Umbilical cord (tissue), 2 donors: Measurements from ENCODE around the gene MSI2. TPM values are rescaled to one million over a fixed set of nuclear protein-coding genes. Genes with fewer than 3 reads are reported as not detected.

Source experiments
- DNase-seq: peaks from one replicate; pipeline ENCODE4 v3.0.0-alpha.2; 2015; ENCODE audit warnings: low spot score
- total RNA-seq: library from RNA; depleted of rRNA; stranded (reverse); fragments of >200 nt; gene quantifications from one replicate; pipeline ENCODE4 v1.2.3, GENCODE V29; 2014; ENCODE audit warnings: low replicate concordance; ENCODE audit not compliant: insufficient read depth

The MSI2 gene
- total RNA-seq, 1 donor from 2014 or later, result 62.6 TPM

DNA sequence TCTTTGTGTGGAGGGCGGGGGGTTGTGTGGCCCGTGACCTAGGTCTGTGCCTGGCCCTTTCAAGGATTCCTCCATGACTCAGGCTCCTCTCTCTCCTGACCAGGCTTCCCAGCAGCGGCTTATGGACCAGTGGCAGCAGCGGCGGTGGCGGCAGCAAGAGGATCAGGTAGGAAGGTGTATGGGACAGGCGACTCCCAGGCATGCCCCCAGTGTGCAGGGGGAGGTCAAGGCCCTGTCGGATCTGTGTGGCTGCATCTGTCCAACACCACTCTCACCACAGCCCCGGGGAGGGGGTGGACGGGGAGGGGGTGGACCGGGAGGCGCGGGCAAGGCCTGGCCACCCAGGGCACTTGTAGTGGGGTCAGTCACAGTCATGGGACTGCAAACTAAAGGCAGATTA lies 395.7 kb downstream of the MSI2 start:
- DNase-seq, result no peak

DNA sequence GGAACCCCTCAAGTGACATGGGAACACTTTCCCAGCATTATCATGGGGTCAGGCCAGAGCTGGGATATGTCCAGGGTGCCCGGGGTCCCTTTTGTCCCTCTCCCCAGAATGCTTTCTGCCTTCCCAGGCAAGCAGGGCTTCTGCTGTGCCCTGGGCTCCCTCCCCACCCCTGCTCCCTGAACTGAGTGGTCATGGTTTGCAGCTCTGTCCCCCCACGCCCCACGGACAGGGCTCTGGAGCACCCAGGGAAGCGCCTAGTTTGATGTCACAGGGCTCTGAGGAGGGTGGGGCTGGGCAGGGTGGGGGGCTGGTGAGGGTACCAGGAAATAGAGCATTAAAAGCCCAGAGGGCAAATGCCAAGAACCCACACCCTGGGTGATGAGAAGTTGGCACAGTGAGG lies 396.5 kb downstream of the MSI2 start:
- no peak for DNase-seq

DNA sequence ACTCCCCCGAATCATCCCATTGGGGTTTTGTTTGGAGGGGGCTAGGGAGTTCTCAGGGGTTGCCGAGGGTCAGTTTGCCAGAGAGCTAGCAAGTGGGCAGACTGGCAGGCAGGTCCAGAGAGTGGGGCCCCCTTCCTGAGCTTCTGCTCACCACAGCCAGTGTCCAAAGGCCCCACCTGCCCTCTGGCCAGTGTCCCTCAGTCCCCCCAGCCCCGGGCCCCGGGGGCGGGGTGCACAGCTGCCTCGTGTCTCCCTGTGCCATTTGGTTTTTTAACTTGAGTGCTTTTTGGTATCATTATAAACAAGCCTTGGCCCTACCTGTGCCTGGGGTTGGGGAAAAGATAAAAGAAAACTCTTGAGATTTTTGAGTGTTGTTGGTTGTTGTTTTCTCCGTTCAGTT lies 397.0 kb downstream of the MSI2 start:
- no peak for DNase-seq

DNA sequence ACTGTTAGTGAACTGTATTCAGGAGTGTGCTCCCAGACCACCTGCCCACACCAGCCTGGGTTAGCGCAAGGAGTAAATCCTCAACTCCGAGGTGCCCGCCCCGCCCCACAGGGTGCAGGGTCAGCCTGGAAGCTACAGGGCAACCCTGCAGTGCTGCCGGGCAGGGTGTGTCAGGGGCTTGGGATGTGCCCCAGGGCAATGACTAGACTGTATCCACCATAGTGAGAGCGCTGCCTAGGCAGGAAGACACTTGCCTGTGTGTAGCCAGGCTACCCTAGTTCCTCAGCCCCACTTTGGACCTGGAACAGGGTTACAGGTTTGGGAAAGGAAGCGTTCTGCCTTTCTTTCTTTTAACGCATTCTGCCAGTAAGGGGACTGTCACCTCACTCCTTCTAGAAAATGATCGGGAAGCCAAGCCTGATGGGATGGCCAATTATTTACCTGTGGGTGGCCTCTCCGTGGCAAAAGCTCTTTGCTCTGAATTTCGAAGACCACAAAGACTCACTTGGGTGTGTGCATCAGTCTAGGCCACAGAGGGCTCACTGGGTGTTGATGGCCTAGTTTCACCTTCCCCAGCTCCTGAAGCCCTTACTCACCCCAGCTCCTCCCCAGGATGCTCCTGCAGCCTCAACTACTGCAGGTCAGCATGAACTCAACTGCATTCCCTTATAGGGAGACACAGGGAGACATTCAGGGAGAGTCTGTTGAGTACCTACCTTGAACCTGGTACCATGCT lies 397.9 kb downstream of the MSI2 start:
- no peak for DNase-seq

DNA sequence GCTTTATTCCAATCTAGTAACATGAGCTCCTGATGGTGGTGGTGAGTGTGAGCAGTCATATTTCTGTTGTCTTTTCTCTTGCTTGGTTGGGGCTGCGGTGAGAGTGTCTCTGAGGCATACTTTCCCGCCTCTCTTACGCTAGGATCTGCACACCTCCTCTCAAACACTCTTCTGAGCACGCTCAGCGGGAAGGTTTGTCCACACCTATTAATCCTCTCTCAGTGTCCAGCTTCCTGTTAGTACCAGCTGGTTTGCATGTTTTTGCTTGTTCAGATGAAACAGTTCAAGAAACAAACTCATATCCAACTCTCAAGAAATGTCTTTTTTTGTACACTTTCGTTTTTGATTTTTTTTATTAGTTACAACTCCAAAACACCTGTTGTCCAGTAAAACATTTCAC lies 399.2 kb downstream of the MSI2 start:
- DNase-seq, result no peak

DNA sequence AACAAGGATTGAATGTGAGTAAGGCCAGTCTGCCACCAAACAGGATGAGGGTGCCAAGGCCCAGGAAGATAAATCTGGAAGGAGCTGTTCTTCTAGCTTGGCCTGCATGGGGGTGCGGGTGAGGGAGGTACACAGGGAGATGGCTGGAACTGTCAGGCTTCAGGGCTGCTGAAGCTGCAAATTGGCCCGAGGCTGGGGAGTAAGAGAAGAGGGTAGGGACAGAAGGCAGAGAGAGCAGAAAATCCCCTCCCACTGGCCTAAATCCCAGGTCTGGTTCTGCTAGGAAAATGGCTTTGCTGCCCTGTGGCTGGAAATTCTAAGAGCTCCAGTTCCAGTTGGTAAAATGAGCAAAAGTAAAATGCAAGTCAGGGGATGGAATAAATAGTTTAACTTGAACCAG lies 400.9 kb downstream of the MSI2 start:
- peak; percentile 65 for DNase-seq

DNA sequence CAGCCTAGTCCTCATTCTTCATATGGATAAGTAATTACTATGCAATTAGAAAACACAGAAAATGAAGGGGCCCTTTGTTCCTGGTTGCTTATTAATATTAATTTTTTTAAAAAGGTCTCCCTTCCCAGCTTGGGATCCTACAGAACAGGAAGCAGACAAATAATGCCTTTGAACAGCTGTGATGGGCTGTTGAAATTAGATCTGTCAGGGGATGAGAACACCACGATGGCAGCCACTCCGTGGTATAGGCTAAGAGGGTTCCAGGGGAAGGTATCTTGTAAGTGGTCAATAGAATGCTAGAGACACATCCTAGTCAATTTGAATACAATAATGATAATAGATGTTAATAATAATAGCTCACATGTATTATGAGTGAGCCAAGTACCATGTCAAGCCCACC lies 405.7 kb downstream of the MSI2 start:
- no peak for DNase-seq

DNA sequence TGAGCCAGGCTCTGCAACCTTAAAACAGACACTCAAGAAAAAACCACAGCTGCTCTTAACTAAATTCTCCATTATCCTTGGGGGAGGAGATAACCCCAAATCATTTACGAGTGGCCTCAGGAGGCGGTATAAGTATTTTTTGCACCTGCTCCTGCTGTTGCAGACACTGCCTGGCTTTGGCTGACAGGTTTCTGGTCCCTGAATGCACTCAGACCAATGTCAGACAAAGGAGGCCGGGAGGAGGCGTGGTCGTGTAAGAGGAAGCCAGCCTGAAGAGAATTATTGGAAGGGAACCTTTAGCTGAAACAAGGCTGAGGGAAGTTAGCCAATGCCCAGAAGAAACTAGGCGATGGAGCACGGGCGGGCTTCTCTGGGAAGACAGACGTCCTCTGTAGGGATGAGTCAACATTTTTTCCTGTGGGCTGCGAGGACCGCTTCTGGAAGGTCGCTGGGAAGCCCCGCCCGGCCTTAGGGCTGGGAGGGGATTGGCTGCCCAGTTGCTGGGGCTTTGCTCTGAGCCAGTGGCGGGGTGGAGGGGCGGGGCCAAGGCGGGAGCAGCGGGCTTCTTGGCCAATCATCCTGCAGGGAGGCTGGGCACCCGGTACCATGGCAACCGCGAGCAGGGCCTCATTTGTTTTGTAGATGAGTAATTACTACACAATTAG lies 406.5 kb downstream of the MSI2 start:
- peak; percentile 99 for DNase-seq

DNA sequence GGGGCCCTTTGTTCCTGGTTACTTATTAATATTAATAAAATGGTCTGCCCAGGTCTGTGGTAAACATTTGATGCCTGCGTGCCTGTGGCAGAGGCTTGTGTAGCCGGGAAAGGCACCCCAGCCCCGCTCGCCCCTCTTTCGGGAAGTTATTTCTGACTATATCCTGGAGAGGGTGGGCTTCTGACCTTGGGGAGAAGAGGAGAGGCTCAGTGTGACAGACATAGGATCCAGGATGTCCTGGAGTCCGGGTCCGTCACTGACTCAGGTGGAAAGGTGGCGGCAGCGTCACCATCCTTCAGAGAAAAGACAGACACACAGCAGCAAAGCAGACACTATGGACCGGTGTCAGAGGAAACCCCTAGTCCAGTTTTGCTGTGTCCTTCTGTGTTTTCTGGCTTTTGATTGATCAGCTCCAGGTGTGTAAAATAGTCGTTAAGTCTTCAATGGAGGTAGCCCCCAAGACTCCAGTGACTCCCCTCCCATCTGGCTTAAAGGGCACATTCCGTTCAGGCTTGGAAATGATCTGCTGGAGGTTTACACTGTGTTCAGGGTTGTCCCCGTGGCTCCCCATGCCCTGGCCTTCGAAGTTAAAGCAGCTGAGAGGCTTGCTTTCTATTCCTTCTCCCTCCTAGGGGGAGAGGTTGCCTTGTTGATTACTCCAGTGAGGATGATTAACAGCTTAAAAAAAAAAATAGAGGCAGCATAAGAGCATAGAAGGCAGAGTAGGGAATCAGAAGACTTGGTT lies 407.2 kb downstream of the MSI2 start:
- no peak for DNase-seq

DNA sequence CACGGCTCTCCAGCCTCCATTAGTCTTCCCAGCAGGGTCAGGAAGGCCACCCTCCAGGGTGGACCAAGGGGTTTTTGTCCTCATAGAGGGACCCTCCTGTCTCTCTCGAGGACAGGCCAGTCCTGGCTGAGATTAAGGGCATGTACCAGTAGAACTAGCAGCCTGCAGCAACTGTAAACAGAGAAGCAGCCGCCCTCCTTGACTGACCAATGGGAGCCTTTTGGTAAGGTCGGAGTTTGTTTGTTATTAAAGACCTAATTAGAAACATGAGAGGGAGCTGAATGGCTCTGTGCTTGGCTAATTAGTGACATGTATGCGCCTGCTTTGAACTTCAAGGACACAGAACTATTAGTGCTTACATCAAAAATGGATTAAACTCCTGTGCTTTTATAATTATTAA lies 408.8 kb downstream of the MSI2 start:
- DNase-seq, result no peak

DNA sequence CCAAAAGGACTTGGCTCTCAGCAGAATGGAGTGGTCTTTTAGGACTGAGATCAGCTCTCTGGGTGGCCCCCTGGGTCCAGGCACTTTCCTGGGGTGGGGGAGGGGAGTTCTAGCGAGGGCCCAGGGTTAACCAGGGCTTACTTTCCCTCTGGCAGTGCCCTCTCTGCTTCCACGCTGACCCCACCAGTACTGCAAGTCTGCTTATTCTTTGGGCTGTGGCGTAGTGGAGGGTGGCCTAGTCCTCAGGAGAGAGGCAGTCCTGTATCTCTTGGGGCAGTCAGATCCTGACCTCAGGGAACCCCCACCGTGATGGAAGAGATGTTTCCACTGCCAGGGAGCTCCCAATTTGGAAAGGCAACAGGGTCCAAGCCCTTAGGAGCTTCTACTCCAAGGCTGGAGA lies 409.4 kb downstream of the MSI2 start:
- DNase-seq, result no peak

DNA sequence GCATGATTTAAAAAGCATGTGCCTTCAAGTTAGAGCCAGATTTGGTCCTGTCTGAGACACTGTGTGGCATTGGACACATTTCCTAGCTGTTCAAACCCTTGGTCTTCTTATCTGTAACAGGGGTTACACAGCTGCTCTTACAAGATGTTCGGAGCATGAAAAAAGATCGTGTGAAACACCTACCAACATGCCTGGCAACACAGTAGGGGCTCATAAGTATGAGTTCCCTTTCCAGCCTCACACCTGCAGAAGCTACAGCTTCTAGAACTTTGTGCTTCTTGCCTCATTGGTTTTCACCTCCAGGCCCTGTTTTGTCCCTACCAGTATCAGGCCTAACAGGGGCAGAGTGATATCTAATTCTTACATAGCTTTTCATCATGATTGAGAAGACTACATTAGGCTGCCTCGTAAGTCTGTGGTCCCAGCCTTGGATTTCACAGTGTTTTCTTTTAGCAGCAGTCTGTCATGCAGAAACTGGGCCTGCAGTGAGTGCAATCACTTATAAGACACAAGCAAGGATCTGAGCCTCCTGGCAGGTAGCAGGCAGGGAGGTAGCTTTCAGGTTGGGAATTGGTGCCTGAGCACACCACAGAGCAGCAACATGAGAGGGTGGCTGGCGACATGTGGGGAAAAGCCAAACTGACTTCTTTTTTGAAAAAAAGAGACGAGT lies 410.0 kb downstream of the MSI2 start:
- DNase-seq, result no peak

DNA sequence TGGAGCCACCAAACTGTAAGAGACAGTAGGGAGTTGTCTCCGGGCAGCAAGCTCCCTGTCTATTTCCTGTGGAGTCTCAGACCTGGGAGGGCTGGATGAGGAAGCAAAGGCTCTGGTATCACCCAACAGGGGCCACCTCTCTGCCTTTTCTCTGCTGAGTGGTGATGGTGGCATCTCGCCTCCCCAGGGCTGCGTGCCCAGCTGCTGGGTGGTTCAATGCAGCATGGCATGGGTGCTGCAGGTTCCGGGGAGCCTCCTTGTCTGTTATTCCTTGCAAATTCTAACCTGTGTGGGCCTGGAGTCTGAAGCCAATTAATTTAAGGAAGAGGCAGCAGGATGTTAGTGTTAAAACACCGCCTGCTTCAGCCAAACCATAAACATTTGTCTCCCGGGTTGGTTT lies 410.6 kb downstream of the MSI2 start:
- DNase-seq, result no peak

DNA sequence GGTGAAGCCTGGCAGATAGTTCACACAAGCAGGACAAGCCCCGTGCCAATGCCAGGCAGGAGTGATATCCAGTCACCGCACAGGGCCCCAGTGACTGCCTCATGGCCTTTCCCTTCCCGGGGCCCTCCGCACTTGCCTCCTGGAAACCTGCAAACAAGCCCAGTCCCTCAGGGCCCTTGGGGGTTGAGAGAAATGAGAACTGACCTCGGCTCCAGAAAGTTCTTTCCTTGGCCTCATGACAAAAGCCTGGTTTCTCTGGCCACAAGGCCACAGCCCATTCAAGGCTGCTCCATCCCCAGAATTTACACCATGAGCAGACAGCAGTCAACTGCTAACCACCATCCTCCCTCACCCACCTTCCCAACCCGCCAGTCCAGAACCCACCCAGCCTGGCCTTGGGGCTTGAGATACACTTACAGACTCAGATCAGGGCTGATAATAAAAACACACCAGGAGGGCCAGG lies 411.2 kb downstream of the MSI2 start:
- DNase-seq, result no peak

DNA sequence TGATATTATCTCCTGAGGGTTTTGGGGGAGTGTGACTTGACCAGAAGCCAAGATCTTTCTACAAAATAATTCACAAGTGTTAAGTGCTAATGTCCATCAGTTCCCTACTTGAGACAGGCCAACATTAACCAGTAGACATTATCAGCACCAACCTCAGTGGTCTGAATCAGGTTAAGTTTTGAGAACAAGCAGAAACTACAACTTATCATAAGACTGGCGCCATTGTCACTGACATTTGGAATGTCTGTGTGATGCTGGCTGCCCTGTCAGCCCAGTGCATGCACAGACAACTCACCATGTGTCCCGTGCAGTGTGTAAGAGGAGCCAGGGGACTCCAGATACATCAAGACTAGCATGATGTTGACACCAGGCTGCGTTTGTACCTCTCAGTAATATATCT lies 412.0 kb downstream of the MSI2 start:
- peak; percentile 27 for DNase-seq

DNA sequence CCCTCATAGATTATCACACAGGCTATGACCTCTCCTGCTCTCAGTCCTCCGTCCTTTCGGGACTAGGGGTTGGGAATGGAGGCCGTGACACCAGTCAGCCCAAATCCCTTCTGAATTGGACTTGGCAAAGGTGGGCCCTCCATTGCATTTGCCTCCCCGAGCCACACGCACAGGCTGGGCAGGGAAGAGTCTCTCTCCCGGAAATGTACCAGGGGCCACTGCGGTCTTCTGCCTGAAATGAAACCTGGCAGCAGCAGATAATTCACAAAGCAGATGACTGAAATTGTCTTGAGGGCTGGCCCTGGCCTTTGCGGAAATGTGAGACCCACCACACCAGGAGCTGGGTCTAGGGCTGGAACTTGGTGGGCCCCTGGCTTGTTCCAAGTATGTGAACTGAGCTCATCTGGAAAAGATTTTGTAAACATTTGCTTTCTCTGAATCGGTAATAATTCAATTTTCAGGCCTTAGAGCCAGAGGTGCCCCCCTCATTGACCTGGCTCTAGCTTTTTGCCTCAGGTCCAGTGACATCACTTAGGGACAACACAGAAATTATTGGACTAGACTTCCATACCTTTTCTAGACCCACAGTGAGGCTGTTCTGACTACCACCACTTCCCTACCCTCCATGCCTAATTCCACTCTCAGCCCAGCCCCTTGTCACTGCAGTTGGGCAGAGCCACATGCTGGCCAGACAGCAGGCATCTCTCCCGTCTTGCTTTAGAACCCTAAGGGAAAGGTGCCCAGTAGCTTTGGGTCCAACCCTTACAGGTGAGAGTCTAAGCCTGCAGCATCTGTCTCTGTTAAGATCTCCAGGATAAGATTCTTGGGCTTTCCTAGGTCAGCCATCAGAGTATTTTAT lies 413.6 kb downstream of the MSI2 start:
- DNase-seq, result no peak

DNA sequence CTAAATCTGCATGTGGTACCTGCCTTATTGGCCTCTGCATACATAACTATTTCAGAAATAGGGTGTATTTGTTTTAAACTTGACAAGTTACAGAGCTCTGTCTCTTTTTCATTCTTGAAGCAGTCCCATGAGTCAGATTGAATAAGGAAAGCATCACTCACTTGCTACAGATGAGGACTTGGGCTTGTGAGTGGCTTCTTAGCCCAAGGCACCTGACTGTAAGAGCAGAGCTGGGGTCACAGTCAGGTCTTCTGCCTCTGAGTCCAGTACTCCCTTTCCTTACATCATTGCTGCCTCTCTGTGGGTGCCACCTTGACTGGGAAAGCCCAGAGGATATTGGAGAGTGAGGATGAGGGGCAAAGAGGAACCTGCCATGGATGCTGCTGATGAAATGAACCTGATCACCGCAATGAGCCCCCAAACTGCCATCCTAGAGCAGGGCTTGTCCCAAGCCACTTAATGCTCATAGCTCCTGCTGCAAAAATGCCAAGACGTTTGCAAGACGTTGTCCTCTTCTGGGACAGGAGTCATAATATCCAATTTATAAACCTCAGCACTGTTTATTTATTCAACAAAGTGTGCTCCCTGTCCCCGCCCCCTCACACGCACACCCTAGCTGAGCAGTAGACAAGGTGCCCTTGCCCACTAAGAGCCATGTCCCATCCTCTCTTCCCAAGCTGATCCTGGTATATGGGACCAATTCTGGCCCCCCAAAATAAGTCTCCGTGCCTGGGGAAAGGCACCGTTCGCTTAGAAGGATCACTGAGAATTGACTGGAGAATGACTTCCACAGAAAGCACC lies 414.6 kb downstream of the MSI2 start:
- DNase-seq, result no peak

DNA sequence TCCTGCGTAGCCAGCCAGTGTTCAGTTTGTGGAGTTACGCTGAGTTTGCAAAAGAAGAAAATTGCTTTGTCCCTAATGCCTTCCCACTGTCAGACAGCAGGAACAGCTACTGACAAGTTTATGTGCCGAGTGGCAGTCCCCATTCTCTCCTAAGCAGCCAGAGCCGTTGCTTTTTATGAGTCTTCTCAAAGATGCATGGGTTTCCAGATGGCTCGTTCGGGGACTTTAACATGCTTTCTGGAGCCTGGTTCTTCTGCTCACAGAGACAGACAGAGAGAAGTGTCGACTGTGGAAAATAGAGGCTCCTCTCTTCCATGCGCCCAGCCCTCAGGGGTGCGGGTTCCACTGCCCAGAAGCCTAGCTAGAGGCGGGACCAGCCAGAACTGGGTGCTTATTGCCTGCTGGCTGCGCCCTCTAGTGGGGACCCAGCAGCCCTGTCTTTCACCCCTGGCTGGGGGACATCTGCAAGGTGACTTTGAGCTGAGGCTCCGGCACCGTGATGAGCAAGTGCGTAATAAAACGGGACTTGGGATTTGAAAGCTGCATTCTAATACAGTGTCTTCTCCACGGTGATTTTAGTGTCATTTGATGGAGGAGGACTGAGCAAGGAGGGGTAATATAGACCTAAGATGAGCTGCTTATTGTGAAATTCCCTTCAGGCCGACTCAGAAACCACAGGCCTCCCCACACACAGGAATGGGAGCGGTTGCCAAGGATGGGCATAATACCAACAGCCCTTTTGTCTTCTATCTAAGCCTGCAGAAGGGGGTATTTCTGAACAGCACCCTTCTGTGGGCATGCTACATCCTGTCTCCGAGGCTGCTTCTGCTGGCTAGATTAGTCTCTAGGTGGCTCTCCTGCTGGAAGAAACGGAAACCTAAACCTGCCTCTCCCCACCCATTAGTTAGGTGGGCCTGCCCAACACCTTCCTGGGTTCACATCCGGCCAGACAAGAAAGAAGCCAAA lies 415.6 kb downstream of the MSI2 start:
- peak; percentile 81 for DNase-seq

DNA sequence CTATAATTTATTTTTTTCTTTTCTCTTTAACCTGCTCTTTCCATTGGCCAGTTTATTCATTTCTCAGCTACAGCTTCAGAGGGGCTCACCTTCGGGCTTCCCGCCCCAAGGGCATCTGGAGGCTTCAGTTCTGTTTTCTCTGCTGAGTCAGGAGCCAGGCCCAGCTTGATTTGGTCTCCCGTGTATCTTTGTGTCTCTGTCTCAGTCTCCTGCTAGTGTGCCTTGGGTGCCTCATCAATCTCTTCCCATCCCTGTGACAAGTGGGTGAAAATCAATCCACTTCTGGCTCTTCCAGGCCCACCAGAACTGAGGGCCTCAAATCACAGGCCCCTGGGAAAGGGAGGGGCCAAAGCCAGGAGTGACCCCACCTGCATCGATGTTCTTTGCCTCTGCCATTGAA lies 416.6 kb downstream of the MSI2 start:
- DNase-seq, result no peak
